Left lung (tissue), 10 donors: ENCODE measurements around the gene IFNA10. TPM values are rescaled to one million over a fixed set of nuclear protein-coding genes. Genes with fewer than 3 reads are reported as not detected.
"Not testable (repeated sequence)": the region's sequence is repeated elsewhere in the genome, so short reads cannot be mapped to it uniquely, and the experiment has no call there.

Experiments
- ATAC-seq: fragments of 200-7000 bp; cut with Tn5 transposase; one replicate; pipeline ENCODE4 v1.9.1; 2020; ENCODE audit warnings: moderate library complexity
- DNase-seq, 4 donors: peaks; one replicate each; pipeline ENCODE4 v3.0.0-alpha.2; 2013 to 2020
- H3K27ac ChIP-seq, 2 donors: fragments of 200-600 bp; sonication (generic) in 1 of 2; one replicate each; pipeline versions ENCODE4 v1.5.0 to v1.8.0; 2020 to 2021
- H3K27me3 ChIP-seq, 2 donors: fragments of 200-600 bp; sonication (generic) in 1 of 2; one replicate each; pipeline versions ENCODE4 v1.5.0 to v1.8.0; 2020 to 2021
- H3K36me3 ChIP-seq, 2 donors: fragments of 200-600 bp; sonication (generic) in 1 of 2; one replicate each; pipeline versions ENCODE4 v1.5.0 to v1.8.0; 2020 to 2021
- H3K4me1 ChIP-seq, 2 donors: fragments of 200-600 bp; one replicate each; pipeline ENCODE4 v1.8.0; 2021
- H3K4me3 ChIP-seq, 2 donors: fragments of 200-600 bp; sonication (generic) in 1 of 2; one replicate each; pipeline versions ENCODE4 v1.5.0 to v1.8.0; 2020 to 2021; ENCODE audit warnings: mild to moderate bottlenecking in 1 of 2
- H3K9me3 ChIP-seq, 2 donors: fragments of 200-600 bp; sonication (generic) in 1 of 2; one replicate each; pipeline versions ENCODE4 v1.5.0 to v1.8.0; 2020 to 2021
- CTCF ChIP-seq, 2 donors: fragments of 200-600 bp; sonication (generic) in 1 of 2; IDR thresholded peaks; one replicate each; pipeline versions ENCODE4 v1.5.0 to v1.8.0; 2021; ENCODE audit warnings: antibody characterized with exemption in 2 of 2
- intact Hi-C, 2 donors: fragments of 100-400 bp; cut with DNase I; formaldehyde crosslinking; loops; one replicate each; pipeline versions ENCODE4 v1.11.2 to v1.14.2; 2022
- polyA plus RNA-seq, 6 donors: library from polyadenylated mRNA; unstranded; fragments of 120-200 nt; gene quantifications; one replicate each; pipeline ENCODE4 v1.2.1, GENCODE V29; 2013; ENCODE audit not compliant: insufficient read length in 6 of 6
- total RNA-seq, 2 donors: library from RNA; stranded (reverse); fragmentation: NEBNext Ultra II Directional; extraction: Animal tissue kit (Norgen Biotek cat#: 25700); gene quantifications; one replicate each; pipeline ENCODE4 v1.2.1, GENCODE V29; 2021
- donor health status: DM: no; HTN: yes; CAD: no.
- donor health status: DM: no; HTN: no; CAD: no.

IFNA10 gene
- total and polyA plus RNA-seq, 8 donors = not detected

- DNase-seq = no peak
- no peak for ATAC-seq
- H3K4me1 ChIP-seq = no peaks in the 10 kb centered on the region
- H3K36me3 ChIP-seq = no peaks in the 10 kb centered on the region
- intact Hi-C loops = no loop called here
- TF ChIP-seq CTCF (IDR thresholded peaks at IDR 0.05) = no peak
- H3K27ac ChIP-seq = no peak overlapping the region
- no peak overlapping the region for H3K4me3 ChIP-seq
- peaks cover 14 to 17% of the 10 kb centered on the region in 2 donors for H3K27me3 ChIP-seq
- H3K9me3 ChIP-seq = no peaks in the 10 kb centered on the region
Observed at GRCh38 chr9:21244836-21245235, 37.9 kb upstream of the IFNA10 start.

GRCh38 chr9:21239911-21240310 is 33.0 kb upstream of the IFNA10 start, which contains the start of gene IFNA14:
TSS of gene IFNA14 (minus strand) at chr9:21240005. CDS start at chr9:21239935, 70 bp downstream.
- Histone ChIP-seq H3K27me3 (peaks cover 14 to 17% of the 10 kb centered on the region in 2 donors), H3K27ac (no peak within 1 kb of the TSS), H3K9me3 (no peaks in the 10 kb centered on the region), H3K4me3 (no peak within 1 kb of the TSS), H3K36me3 (no peaks in the 10 kb centered on the region), H3K4me1 (no peaks in the 10 kb centered on the region)
- intact Hi-C loops = no loop called here
- DNase-seq = no peak
- no peak for TF ChIP-seq CTCF (IDR thresholded peaks at IDR 0.05)
- no peak for ATAC-seq

GRCh38 chr9:21236360-21236714 is 29.4 kb upstream of the IFNA10 start:
- ATAC-seq, H3K4me3 ChIP-seq, H3K27ac ChIP-seq, H3K36me3 ChIP-seq, intact Hi-C loops, DNase-seq, H3K9me3 ChIP-seq, H3K4me1 ChIP-seq, H3K27me3 ChIP-seq: not testable (repeated sequence)

- H3K4me3 ChIP-seq, H3K27me3 ChIP-seq, H3K27ac ChIP-seq, H3K4me1 ChIP-seq, H3K36me3 ChIP-seq, H3K9me3 ChIP-seq, intact Hi-C loops: not testable (repeated sequence)
- peak in 1 of 2 donors; percentile 29 for TF ChIP-seq CTCF (IDR thresholded peaks at IDR 0.05)
- ATAC-seq (peak; percentile 74), DNase-seq (peak in 2 of 4 donors; percentile 9 to 42)
Observed at GRCh38 chr9:21235468-21236359, 28.8 kb upstream of the IFNA10 start.

GRCh38 chr9:21234153-21234687 is 27.3 kb upstream of the IFNA10 start:
- intact Hi-C loops = no loop called here
- DNase-seq = no peak

More at GRCh38 chr9:21234153-21234687, 27.3 kb upstream of the IFNA10 start:
- Histone ChIP-seq H3K9me3 (no peaks in the 10 kb centered on the region), H3K36me3 (no peaks in the 10 kb centered on the region), H3K4me1 (no peaks in the 10 kb centered on the region), H3K4me3 (no peak overlapping the region), H3K27me3 (no peaks in the 10 kb centered on the region), H3K27ac (no peak overlapping the region)
- TF ChIP-seq CTCF (IDR thresholded peaks at IDR 0.05) = no peak
- ATAC-seq = no peak
